HG03025 (cell line): Measurements from ENCODE around the gene CLEC18C.
"Not testable (repeated sequence)": the region's sequence is repeated elsewhere in the genome, so short reads cannot be mapped to it uniquely, and the experiment has no call there.

Experiments
- ATAC-seq: cut with Tn5 transposase; IDR thresholded peaks from one replicate; pipeline ENCODE4 v1.9.1; 2021; ENCODE audit warnings: mild to moderate bottlenecking, moderate library complexity; ENCODE audit not compliant: unreplicated experiment, low FRiP score

Gene CLEC18C

DNA sequence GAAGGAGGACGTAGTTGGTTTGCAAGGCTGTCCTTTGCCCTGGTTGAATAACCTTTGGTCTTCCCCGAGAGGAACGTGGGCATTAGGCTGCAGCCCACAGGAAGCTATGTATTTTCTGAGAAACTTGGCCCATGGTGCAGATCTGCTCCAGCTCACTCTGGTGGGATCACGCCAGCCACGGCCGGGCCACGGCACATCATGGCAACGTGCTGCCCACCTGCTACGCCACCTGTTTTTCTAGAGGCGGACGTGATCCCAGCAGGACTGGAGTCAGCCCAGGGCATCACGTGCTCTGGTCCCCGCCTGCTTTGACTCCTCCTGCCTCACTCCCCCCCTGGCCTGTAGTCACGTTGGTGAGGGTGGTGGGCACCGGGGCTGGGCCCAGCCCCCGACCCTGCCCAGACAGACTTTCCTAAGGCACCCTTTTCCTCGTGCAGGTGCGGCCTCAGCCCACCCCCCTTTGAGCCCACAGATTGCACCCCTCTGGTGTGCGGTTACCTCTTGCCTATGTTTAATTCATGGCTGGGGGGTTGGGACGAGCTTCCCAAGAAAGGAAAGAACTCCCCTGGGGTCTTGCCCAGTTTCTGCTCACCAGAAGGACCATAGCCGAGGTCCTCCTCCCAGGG lies at the start of gene CLEC18C:
Gene CLEC18C (plus strand): TSS at position 576 of the 626 bp plus-strand sequence. CDS start 492 bp downstream, outside the sequence.
- ATAC-seq = not testable (repeated sequence)

GRCh38 chr16:70123822-70124221 lies 49.8 kb upstream of the CLEC18C start:
- ATAC-seq = not testable (repeated sequence)

DNA sequence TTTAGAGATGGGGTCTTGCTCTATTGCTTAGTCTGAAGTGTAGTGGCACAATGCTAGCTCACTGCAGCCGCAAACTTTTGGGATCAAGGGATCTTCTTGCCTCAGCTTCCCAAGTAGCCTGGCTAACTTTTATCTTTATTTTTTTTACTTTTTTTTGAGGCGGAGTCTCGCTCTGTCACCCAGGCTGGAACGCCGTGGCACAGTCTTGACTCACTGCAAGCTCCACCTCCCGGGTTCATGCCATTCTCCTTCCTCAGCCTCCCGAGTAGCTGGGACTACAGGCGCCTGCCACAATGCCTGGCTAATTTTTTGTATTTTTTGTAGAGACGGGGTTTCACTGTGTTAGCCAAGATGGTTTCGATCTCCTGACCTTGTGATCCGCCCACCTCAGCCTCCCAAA lies 47.4 kb upstream of the CLEC18C start:
- not testable (repeated sequence) for ATAC-seq

DNA sequence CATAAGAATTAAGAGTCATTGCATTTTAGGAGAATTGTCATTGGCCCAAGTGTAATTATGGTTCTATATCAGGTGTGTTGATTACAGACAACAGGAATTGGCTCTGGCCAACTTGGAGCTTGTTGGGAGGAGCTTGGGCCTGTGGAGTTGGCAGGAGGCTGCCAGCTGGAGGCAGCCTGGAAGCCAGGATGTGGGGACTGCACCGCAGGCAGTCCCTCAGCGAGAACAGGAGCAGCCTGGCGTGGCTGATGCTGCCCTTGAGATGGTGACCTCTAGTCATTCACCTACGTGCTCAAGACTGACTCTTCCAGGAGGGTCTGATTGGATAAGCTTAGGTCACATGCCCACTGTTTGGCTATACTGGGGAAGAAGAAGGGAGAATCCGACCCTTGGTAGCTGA lies 45.9 kb upstream of the CLEC18C start:
- ATAC-seq = not testable (repeated sequence)

DNA sequence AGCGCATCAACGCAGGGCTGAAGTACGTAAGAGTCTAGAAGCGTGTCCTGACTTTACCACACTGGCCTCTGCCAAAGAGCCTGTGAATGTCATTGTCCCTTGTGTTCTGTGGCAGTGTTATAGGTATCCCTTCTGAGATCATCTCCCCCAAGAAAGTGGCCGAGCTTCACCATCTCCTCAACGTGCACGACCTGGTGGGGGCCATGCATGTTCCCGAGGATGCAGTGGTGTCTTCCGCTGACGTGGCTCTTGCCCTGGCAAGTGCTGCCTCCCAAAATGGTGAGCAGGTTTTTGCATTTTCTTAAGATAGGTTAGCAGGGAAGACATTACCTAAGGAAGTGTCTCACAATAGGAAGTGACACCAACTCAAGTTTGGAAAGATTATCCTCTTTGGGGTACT lies 44.7 kb upstream of the CLEC18C start:
- ATAC-seq = not testable (repeated sequence)

- ATAC-seq = not testable (repeated sequence)
These were observed 37.8 kb upstream of the CLEC18C start for GRCh38 chr16:70135796-70136195.

- ATAC-seq = not testable (repeated sequence)
These were observed 37.0 kb upstream of the CLEC18C start for GRCh38 chr16:70136595-70136994.

- not testable (repeated sequence) for ATAC-seq
These were observed 30.8 kb upstream of the CLEC18C start for GRCh38 chr16:70142739-70143138.

DNA sequence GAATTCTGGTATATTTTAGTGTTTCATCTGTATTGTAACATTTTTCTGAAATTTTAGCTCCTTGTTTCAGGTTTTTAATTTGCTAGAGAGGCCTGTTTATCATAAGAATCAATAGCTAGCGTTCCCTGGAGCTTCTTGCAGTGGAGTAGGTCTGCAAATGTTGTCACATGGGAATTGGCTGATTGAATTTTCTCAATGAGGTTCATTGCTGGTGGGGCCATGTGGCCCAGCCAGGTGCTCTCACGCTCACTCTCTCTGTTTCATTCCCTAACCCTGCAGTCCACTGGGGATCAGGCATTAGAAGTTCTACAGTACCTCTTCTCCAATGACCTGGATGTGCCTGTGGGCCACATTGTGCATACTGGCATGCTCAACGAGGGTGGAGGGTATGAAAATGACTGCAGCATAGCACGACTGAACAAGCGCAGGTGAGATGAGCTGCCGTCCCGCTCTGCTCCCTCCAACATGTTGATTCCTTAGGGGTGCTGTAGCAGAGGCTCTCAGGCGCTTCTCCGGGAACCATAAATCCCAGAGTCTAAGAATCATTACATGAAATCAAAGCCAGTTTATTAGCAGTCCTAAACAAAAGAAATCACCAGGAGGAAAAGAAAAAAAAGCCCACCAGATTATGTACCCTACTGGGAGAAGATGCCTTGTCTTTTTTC lies 30.2 kb upstream of the CLEC18C start:
- not testable (repeated sequence) for ATAC-seq

GRCh38 chr16:70147853-70148252 lies 25.7 kb upstream of the CLEC18C start:
- ATAC-seq = not testable (repeated sequence)

GRCh38 chr16:70148453-70148852 lies 25.1 kb upstream of the CLEC18C start:
- ATAC-seq = not testable (repeated sequence)

- ATAC-seq = not testable (repeated sequence)
These were observed 24.3 kb upstream of the CLEC18C start for GRCh38 chr16:70149296-70149695.

DNA sequence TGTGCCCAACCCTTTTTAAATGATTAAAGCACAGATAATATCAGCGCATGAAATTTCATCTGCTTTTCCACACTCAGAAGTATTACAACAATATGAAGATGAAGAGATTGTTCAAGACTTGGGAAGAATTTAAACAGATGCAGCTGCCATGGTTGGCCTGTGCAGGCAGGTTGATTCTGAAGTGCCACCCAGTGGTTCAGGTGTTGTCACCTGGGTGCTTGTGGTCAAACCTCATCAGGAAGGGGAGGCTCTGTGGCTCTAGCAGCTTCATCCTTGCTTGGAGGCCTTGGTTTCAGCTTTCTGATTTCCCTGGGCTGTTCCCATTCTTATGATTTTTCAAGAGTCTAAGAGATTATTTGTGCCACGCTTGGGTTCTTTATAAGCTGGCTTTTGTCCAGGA lies 22.2 kb upstream of the CLEC18C start:
- no peak for ATAC-seq

GRCh38 chr16:70151941-70152509 lies 21.6 kb upstream of the CLEC18C start:
- ATAC-seq = no peak

GRCh38 chr16:70152578-70153302 lies 20.8 kb upstream of the CLEC18C start:
- no peak for ATAC-seq

GRCh38 chr16:70154736-70155135 lies 18.9 kb upstream of the CLEC18C start:
- not testable (repeated sequence) for ATAC-seq

GRCh38 chr16:70156207-70156978 lies 17.2 kb upstream of the CLEC18C start:
- ATAC-seq = no peak

DNA sequence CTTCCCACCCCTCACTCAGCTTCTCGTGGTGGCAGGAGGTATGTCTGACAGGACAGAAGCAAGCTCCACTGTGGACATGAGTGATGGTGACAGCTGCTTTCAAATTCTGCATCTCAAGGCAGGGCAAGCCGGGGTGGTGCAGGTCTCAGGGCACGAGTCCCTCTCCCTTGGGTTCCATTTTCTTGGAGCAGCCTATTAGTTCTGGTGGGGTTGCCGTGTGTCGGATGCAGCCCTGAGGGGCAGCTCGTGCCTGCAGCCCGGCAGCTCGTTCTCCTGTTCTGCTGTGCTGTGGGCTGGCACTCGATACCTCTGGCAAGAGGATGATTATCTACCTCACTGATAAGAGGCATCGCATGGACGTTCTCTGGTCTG lies 16.5 kb upstream of the CLEC18C start:
- ATAC-seq = no peak

DNA sequence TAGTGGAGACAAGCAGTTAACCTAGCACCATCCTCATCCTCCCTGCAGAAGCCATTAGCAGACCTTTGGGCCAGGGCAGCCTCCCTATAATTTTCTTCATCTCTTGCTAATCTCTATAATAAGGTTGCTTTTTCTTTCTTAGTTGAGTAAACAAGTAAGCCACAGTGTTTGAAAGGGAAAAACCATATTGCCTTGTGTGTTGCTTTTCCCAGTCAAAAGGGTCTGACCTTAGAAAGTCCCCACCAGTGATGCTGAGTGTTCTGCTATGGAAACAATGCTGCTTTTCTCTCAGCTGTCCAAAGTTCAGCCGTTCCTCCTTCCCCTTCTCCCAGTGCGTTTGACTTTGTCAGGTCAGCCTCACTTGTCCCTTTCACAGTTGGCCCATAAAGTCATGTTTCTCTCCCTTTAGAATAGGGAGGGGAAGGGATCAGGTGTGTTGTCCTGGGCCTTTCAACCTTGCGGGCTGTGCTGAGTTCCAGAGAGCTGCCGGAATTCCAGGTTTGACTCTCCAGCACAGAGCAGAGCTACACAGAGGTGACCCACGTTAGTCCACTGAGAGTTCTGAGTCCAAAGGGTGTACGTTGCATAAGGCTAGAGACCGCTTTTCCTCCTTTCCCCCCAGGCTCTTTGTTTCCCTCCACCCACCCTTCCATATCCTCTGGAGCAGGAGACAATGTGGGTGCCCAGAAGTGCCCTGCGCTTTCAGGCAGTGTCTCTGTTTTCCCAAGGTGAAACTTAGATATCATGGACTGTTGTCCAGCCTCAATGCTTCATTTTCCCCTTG lies 15.9 kb upstream of the CLEC18C start:
- no peak for ATAC-seq
